KMS-11 (cell line): ENCODE data around the gene RNASE11.

Experiments used
- H2AFZ ChIP-seq: fragments of 200-600 bp; sonication (generic); 2 replicates; pipeline ENCODE4 v1.6.1; 2016; ENCODE audit warnings: antibody characterized with exemption, mixed run types, low read depth
- H3K27ac ChIP-seq: fragments of 200-600 bp; sonication (generic); 2 replicates; pipeline ENCODE4 v1.6.1; 2016; ENCODE audit warnings: mild to moderate bottlenecking, mixed run types
- H3K27me3 ChIP-seq: fragments of 200-600 bp; sonication (generic); 2 replicates; pipeline ENCODE4 v1.6.1; 2017; ENCODE audit warnings: mild to moderate bottlenecking, low read depth, mixed run types, moderate library complexity; ENCODE audit not compliant: insufficient read depth
- H3K36me3 ChIP-seq: fragments of 200-600 bp; sonication (generic); 2 replicates; pipeline ENCODE4 v1.6.1; 2017; ENCODE audit warnings: mild to moderate bottlenecking, mixed run types; ENCODE audit not compliant: insufficient read depth
- H3K4me1 ChIP-seq: fragments of 200-600 bp; sonication (generic); 2 replicates; pipeline ENCODE4 v1.6.1; 2016; ENCODE audit warnings: mild to moderate bottlenecking, low read depth, mixed run types; ENCODE audit not compliant: poor library complexity, severe bottlenecking
- H3K4me2 ChIP-seq: fragments of 200-600 bp; sonication (generic); 2 replicates; pipeline ENCODE4 v1.7.0; 2016; ENCODE audit warnings: mild to moderate bottlenecking, mixed run types
- H3K4me3 ChIP-seq: fragments of 200-600 bp; sonication (generic); IDR thresholded peaks from 2 replicates; pipeline ENCODE4 v1.6.1; 2017; ENCODE audit warnings: low read depth, low read length, mixed read lengths; ENCODE audit not compliant: insufficient read depth
- H3K79me2 ChIP-seq: fragments of 200-600 bp; sonication (generic); 2 replicates; pipeline ENCODE4 v1.6.1; 2016; ENCODE audit warnings: low read depth, mixed run types; ENCODE audit not compliant: insufficient read depth
- H3K9ac ChIP-seq: fragments of 200-600 bp; sonication (generic); 2 replicates; pipeline ENCODE4 v1.6.1; 2016; ENCODE audit warnings: mild to moderate bottlenecking, mixed run types
- H4K20me1 ChIP-seq: fragments of 200-600 bp; sonication (generic); 2 replicates; pipeline ENCODE4 v1.6.1; 2016; ENCODE audit warnings: mild to moderate bottlenecking, mixed run types; ENCODE audit not compliant: insufficient read depth
- CTCF ChIP-seq: fragments of 200-600 bp; sonication (generic); conservative IDR thresholded peaks from 2 replicates; pipeline ENCODE4 v1.6.1; 2017; ENCODE audit warnings: low read depth, mild to moderate bottlenecking, antibody characterized with exemption, low read length, moderate library complexity, mixed read lengths

The RNASE11 gene

DNA sequence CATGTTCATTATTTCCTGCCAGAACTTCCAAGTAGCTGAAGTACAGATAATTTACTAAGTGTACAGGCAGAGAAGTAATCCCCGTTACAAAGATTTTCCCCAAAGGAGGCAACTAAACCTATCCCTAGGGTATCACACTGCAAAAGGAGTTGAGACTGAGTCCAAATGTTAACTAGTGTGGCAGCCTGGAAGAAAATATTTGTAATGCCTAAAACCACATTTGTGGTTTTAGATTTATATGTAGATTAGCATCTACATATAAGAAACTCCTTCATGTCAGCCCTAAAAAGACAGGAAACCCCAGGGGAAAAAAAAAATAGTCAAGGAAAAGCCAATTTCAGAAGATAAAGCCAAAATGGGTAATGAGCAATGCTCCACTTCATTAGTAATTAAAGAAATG, 4.8 kb upstream of the RNASE11 start:
- no peak overlapping the region for H3K27ac ChIP-seq
- no peaks in the 10 kb centered on the region for H3K36me3 ChIP-seq
- no peaks in the 10 kb centered on the region for H3K79me2 ChIP-seq
- TF ChIP-seq CTCF, result no peak
- H2AFZ ChIP-seq, result no peak overlapping the region
- no peak overlapping the region for H3K4me3 ChIP-seq
- no peaks in the 10 kb centered on the region for H3K27me3 ChIP-seq
- H3K4me1 ChIP-seq, result no peaks in the 10 kb centered on the region
- no peaks in the 10 kb centered on the region for H4K20me1 ChIP-seq
- H3K4me2 ChIP-seq, result no peak overlapping the region
- no peak overlapping the region for H3K9ac ChIP-seq

- TF ChIP-seq CTCF, result no peak
- H3K4me3 ChIP-seq, result no peak within 1 kb of the TSS
- H3K9ac ChIP-seq, result no peak within 1 kb of the TSS
- no peak within 1 kb of the TSS for H3K4me2 ChIP-seq
- H4K20me1 ChIP-seq, result no peaks in the 10 kb centered on the region
- H2AFZ ChIP-seq, result no peak within 1 kb of the TSS
- H3K4me1 ChIP-seq, result no peaks in the 10 kb centered on the region
- H3K36me3 ChIP-seq, result no peaks in the 10 kb centered on the region
- no peaks in the 10 kb centered on the region for H3K27me3 ChIP-seq
- H3K27ac ChIP-seq, result no peak within 1 kb of the TSS
- H3K79me2 ChIP-seq, result no peaks in the 10 kb centered on the region
These were observed 3.4 kb upstream of the RNASE11 start, which contains the start of gene RNASE12 for GRCh38 chr14:20591235-20591634. TSS of gene RNASE12 (minus strand) at chr14:20591376. CDS start at chr14:20590723, 653 bp downstream.

DNA sequence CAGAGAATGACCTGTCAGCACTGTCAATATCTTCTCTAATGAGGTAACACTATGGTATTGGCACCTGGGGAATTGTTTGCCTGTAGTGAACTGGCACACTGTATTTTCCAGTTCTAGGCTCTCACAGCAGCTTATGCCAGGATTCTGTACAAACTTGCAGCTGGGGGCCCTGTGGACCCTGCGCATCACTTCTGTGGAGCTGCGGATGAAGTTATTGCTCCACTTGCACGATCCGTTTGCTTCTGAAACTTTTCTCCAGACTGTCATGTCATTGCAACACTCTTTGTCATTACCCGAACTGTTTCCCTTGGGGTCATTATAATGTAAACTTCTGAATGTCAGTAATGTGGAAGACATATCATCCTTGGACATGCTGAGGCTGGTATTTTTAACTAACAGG, 3.9 kb downstream of the RNASE11 start:
- no peaks in the 10 kb centered on the region for H4K20me1 ChIP-seq
- no peak overlapping the region for H3K27ac ChIP-seq
- no peak overlapping the region for H3K9ac ChIP-seq
- no peaks in the 10 kb centered on the region for H3K4me1 ChIP-seq
- no peak overlapping the region for H3K4me3 ChIP-seq
- H3K27me3 ChIP-seq, result no peaks in the 10 kb centered on the region
- TF ChIP-seq CTCF, result no peak
- no peaks in the 10 kb centered on the region for H3K36me3 ChIP-seq
- H3K4me2 ChIP-seq, result no peak overlapping the region
- H3K79me2 ChIP-seq, result no peaks in the 10 kb centered on the region
- no peak overlapping the region for H2AFZ ChIP-seq

DNA sequence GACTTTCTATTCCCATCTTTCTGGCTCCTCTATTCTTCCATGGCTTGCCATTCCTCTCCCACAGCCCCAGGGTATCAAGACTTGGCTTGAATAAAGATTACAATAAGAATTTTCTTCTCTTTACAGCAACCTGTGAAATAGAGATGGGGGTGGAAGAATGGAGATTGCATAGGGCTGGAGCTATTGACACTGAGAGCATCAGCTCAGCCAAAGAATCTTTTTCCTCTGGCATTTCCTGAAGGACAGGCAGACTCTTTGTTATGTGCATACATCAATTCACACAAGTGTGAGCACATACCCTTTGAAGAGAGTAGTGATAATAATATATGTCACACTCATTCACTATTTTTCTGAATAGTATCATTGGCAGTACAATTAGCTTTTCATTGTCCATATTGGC, 4.7 kb downstream of the RNASE11 start:
- TF ChIP-seq CTCF, result no peak
- H3K4me3 ChIP-seq, result no peak overlapping the region
- no peaks in the 10 kb centered on the region for H3K4me1 ChIP-seq
- H3K9ac ChIP-seq, result no peak overlapping the region
- H2AFZ ChIP-seq, result no peak overlapping the region
- no peaks in the 10 kb centered on the region for H3K79me2 ChIP-seq
- H3K4me2 ChIP-seq, result no peak overlapping the region
- H3K27me3 ChIP-seq, result no peaks in the 10 kb centered on the region
- H3K36me3 ChIP-seq, result no peaks in the 10 kb centered on the region
- H3K27ac ChIP-seq, result no peak overlapping the region
- no peaks in the 10 kb centered on the region for H4K20me1 ChIP-seq
